HepG2 (cell line): Measurements from ENCODE around the gene OR2L2. TPM values are rescaled to one million over a fixed set of nuclear protein-coding genes. Genes with fewer than 3 reads are reported as not detected.

Experiments used
- ATAC-seq: fragments of 200-7000 bp; cut with Tn5 transposase; 3 replicates; pipeline ENCODE4 v1.9.1; 2020; ENCODE audit warnings: mild to moderate bottlenecking, moderate library complexity
- BruUV-seq: library from RNA; stranded (reverse); fragments of 400-500 nt; replicated peaks from 2 replicates; lab custom pipeline; 2021; lab: Mats Ljungman, UMichigan
- CTCF ChIA-PET: fragments of 300-600 bp; formaldehyde crosslinking; extraction: SDS; loops from one replicate; lab custom pipeline; 2021; ENCODE audit warnings: low total read pairs, inconsistent platforms, low intra/inter-chr PET ratio; lab: Yijun Ruan, JAX
- POLR2A ChIA-PET: fragments of 350-600 bp; sonication (Branson Sonifier 250); formaldehyde crosslinking; loops from one replicate; lab custom pipeline; 2020; ENCODE audit warnings: antibody characterized with exemption, inconsistent platforms; lab: Yijun Ruan, JAX
- DNase-seq: peaks from one replicate; pipeline ENCODE4 v3.0.0-alpha.2; 2015; ENCODE audit warnings: low spot score
- FAIRE-seq: peaks from 3 replicates; lab custom pipeline; 2011; peaks lifted over from hg19 to GRCh38; lab: Jason Lieb, UNC
- H2AFZ ChIP-seq: one replicate; pipeline ENCODE4 v1.6.1; 2011; ENCODE audit warnings: low read length, inconsistent platforms
- H3K27ac ChIP-seq: fragments of 300-600 bp; 3 replicates; pipeline ENCODE4 v1.8.0; 2011; ENCODE audit warnings: mixed run types, mild to moderate bottlenecking, mixed read lengths, low read length, inconsistent platforms; ENCODE audit not compliant: insufficient read depth; ENCODE audit errors: extremely low read length
- H3K27me3 ChIP-seq, 2 experiments: fragments of 200-600 bp in 1 of 2; 2 replicates in 1 of 2; 3 replicates in 1 of 2; pipeline versions ENCODE4 v1.6.0 to v1.8.0; 2011; ENCODE audit warnings: low read length in 2 of 2, mild to moderate bottlenecking in 2 of 2, moderate library complexity in 2 of 2, inconsistent platforms in 1 of 2; ENCODE audit not compliant: insufficient read depth in 2 of 2, control insufficient read depth in 1 of 2
- H3K36me3 ChIP-seq, 2 experiments: fragments of 200-600 bp in 1 of 2; replicated peaks in 1 of 2; 2 replicates in 1 of 2; 3 replicates in 1 of 2; pipeline versions ENCODE4 v1.5.1 to v1.8.0; 2011; ENCODE audit warnings: low read length in 2 of 2, inconsistent platforms in 1 of 2; ENCODE audit not compliant: insufficient read depth in 2 of 2, control insufficient read depth in 1 of 2
- H3K4me1 ChIP-seq: 2 replicates; pipeline ENCODE4 v1.5.1; 2012; ENCODE audit warnings: low read length, inconsistent platforms; ENCODE audit not compliant: insufficient read depth
- H3K4me2 ChIP-seq: 2 replicates; pipeline ENCODE4 v1.6.0; 2011; ENCODE audit warnings: low read depth, low read length, inconsistent platforms
- H3K4me3 ChIP-seq, 3 experiments: fragments of 200-600 bp in 1 of 3; sonication (generic), shearing (Covaris generic) in 1 of 3; replicated peaks in 1 of 3; 2 replicates each; pipeline ENCODE4 v1.5.1; 2011 to 2016; ENCODE audit warnings: low read length in 3 of 3, inconsistent platforms in 2 of 3, low read depth in 2 of 3, mild to moderate bottlenecking in 2 of 3, control low read depth in 1 of 3, mixed read lengths in 1 of 3; ENCODE audit not compliant: insufficient read depth in 1 of 3
- H3K79me2 ChIP-seq: one replicate; pipeline ENCODE4 v1.6.1; 2011; ENCODE audit warnings: low read length, inconsistent platforms; ENCODE audit not compliant: insufficient read depth
- H3K9ac ChIP-seq: 2 replicates; pipeline ENCODE4 v1.6.0; 2011; ENCODE audit warnings: mild to moderate bottlenecking, low read depth, low read length, inconsistent platforms; ENCODE audit not compliant: insufficient read depth
- H3K9me3 ChIP-seq: 2 replicates; pipeline ENCODE4 v1.5.1; 2012; ENCODE audit warnings: mild to moderate bottlenecking, low read length
- H4K20me1 ChIP-seq: 2 replicates; pipeline ENCODE4 v1.6.0; 2011; ENCODE audit warnings: inconsistent platforms, mild to moderate bottlenecking, low read length, moderate library complexity; ENCODE audit not compliant: insufficient read depth
- CHD2 ChIP-seq: IDR thresholded peaks from 2 replicates; pipeline ENCODE4 v1.6.1; 2011; ENCODE audit warnings: low read depth, low read length, improper control_type of control experiment
- CSRNP1 ChIP-seq: sonication (generic); formaldehyde crosslinking; IDR thresholded peaks from 2 replicates; pipeline ENCODE4 v1.8.1; 2023; ENCODE audit warnings: mild to moderate bottlenecking, missing genetic modification reagents
- FOXO4 ChIP-seq: sonication (generic); formaldehyde crosslinking; conservative IDR thresholded peaks from 2 replicates; pipeline ENCODE4 v1.8.1; 2023; ENCODE audit warnings: missing genetic modification reagents
- ISX ChIP-seq: sonication (generic); formaldehyde crosslinking; conservative IDR thresholded peaks from 2 replicates; pipeline ENCODE4 v1.5.0; 2020; ENCODE audit warnings: missing genetic modification reagents
- KLF11 ChIP-seq: IDR thresholded peaks from 2 replicates; pipeline ENCODE4 v1.6.1; 2016; ENCODE audit warnings: missing compliant biosample characterization
- MXD4 ChIP-seq: IDR thresholded peaks from 2 replicates; pipeline ENCODE4 v1.6.1; 2016; ENCODE audit warnings: mild to moderate bottlenecking, missing biosample characterization, missing genetic modification reagents
- PTBP1 ChIP-seq: fragments of 200-400 bp; formaldehyde crosslinking; IDR thresholded peaks from 2 replicates; pipeline ENCODE4 v1.6.1; 2018; ENCODE audit warnings: low read length, low read depth; ENCODE audit not compliant: poor library complexity, severe bottlenecking
- RFXAP ChIP-seq: sonication (generic); formaldehyde crosslinking; IDR thresholded peaks from 2 replicates; pipeline ENCODE4 v1.4.0; 2020; ENCODE audit warnings: missing genetic modification reagents, borderline replicate concordance
- TFAP4 ChIP-seq: sonication (generic); IDR thresholded peaks from 2 replicates; pipeline ENCODE4 v1.6.1; 2016; ENCODE audit warnings: low read depth, borderline replicate concordance
- ZNF343 ChIP-seq: sonication (generic); formaldehyde crosslinking; IDR thresholded peaks from 2 replicates; pipeline ENCODE4 v1.4.0; 2020; ENCODE audit warnings: mild to moderate bottlenecking, missing genetic modification reagents
- ZNF607 ChIP-seq: sonication (generic); formaldehyde crosslinking; IDR thresholded peaks from 2 replicates; pipeline ENCODE4 v1.5.1; 2020; ENCODE audit warnings: missing genetic modification reagents, mild to moderate bottlenecking, borderline replicate concordance
- WGBS: methylation state at CpG from one replicate; pipeline ENCODE4 v1.1.6; 2017; ENCODE audit warnings: low lambda C conversion rate; 5-methylcytosine and 5-hydroxymethylcytosine counted together
- in situ Hi-C: cut with HindIII; loops from 2 replicates; pipeline ENCODE4 v1.10.0; 2017; ENCODE audit warnings: low pct_unique_long_range_greater_than_20kb; ENCODE audit not compliant: extremely low pct_ligation_motif_present
- intact Hi-C: fragments of 100-400 bp; cut with micrococcal nuclease; formaldehyde crosslinking; loops from one replicate; pipeline ENCODE4 v1.10.0; 2022; ENCODE audit not compliant: unreplicated experiment
- polyA plus RNA-seq, 8 experiments: library from polyadenylated mRNA; depleted of rRNA in 3 of 8; stranded (reverse) in 7 of 8; unstranded in 1 of 8; fragments of >200 nt; fragmentation: Illumina TruSeq in 4 of 8; extraction: Trizol in 4 of 8; gene quantifications; 2 replicates each; pipeline versions ENCODE4 v1.2.1 to v1.2.3, GENCODE V29; 2011 to 2016; ENCODE audit warnings: low read depth in 4 of 8, missing spikeins in 1 of 8, mixed read lengths in 1 of 8; ENCODE audit not compliant: insufficient read depth in 1 of 8
- total RNA-seq, 5 experiments: library from RNA; depleted of rRNA; stranded (reverse); fragments of >200 nt; fragmentation: Illumina TruSeq; extraction: Trizol; gene quantifications; 2 replicates each; pipeline ENCODE4 v1.2.3, GENCODE V29; 2016; ENCODE audit warnings: low read depth in 1 of 5
- TF ChIP-seq, protein P1 (sequence below): sonication (generic); formaldehyde crosslinking; IDR thresholded peaks from 2 replicates; pipeline ENCODE4 v1.4.0; 2020; ENCODE audit warnings: missing genetic modification reagents

The OR2L2 gene
- total and polyA plus RNA-seq, 2 of the 13 experiments (the other 11 are each of a cell fraction or from before 2014, with no cell fraction given), result not detected

DNA sequence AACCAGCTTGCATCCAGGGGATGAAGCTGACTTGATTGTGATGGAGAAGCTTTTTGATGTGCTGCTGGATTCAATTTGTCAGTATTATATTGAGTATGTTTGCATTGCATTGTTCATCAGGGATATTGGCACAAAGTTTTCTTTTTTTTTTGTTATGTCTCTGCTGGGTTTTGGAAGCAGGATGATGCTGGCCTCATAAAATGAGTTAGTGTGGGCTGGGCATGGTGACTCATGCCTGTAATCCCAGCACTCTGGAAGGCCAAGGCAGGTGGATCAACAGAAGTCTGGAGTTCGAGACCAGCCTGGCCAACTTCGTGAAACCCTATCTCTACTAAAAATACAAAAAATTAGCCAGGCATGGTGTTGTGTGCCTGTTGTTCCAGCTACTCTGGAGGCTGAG, 25.4 kb downstream of the OR2L2 start:
- Histone ChIP-seq H4K20me1 (no peaks in the 10 kb centered on the region), H3K9ac (no peak overlapping the region), H3K9me3 (peaks cover 80% of the 10 kb centered on the region), H3K4me3 (no peak overlapping the region), H3K79me2 (no peaks in the 10 kb centered on the region), H3K4me1 (no peaks in the 10 kb centered on the region), H2AFZ (no peak overlapping the region), H3K27me3 (no peaks in the 10 kb centered on the region), H3K4me2 (no peak overlapping the region), H3K36me3 (no peaks in the 10 kb centered on the region), H3K27ac (no peak overlapping the region)
- 0% methylated on average over 2 of the region's 2 CpGs for WGBS
- POLR2A ChIA-PET, result no interaction called here
- no TSS peak for BruUV-seq
- in situ Hi-C loops (no loop called here), intact Hi-C loops (no loop called here)
- no peak for TF ChIP-seq KLF11
- no peak for TF ChIP-seq ISX
- no peak for TF ChIP-seq CHD2
- no peak for TF ChIP-seq PTBP1
- TF ChIP-seq ZNF607 (CRISPR knock-in tag), result no peak
- no peak for TF ChIP-seq CSRNP1 (CRISPR knock-in tag)
- TF ChIP-seq, protein P1, sequence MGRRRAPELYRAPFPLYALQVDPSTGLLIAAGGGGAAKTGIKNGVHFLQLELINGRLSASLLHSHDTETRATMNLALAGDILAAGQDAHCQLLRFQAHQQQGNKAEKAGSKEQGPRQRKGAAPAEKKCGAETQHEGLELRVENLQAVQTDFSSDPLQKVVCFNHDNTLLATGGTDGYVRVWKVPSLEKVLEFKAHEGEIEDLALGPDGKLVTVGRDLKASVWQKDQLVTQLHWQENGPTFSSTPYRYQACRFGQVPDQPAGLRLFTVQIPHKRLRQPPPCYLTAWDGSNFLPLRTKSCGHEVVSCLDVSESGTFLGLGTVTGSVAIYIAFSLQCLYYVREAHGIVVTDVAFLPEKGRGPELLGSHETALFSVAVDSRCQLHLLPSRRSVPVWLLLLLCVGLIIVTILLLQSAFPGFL, result no peak
- TF ChIP-seq MXD4 (CRISPR knock-in tag), result no peak
- no peak for TF ChIP-seq TFAP4
- TF ChIP-seq ZNF343, result no peak
- TF ChIP-seq RFXAP, result no peak
- TF ChIP-seq FOXO4 (CRISPR knock-in tag), result no peak
- CTCF ChIA-PET, result no interaction called here
- FAIRE-seq (no peak), DNase-seq (no peak), ATAC-seq (no peak)
